Measurements from ENCODE around the gene SLC46A1. TPM values are rescaled to one million over a fixed set of nuclear protein-coding genes. Genes with fewer than 3 reads are reported as not detected.

The SLC46A1 gene
- total RNA-seq, 2 experiments from 2014 or later, result 1.8 to 2.4 TPM

- no peaks in the 10 kb centered on the region for H3K27me3 Mint-ChIP-seq (ENCODE audit: low read depth)
- peaks cover 12% of the 10 kb centered on the region for H3K36me3 Mint-ChIP-seq (ENCODE audit: low read depth)
- no peak for DNase-seq
- CTCF ChIA-PET, result no interaction called here
- H3K4me3 Mint-ChIP-seq, result no peak within 1 kb of the TSS
- no peaks in the 10 kb centered on the region for H3K4me1 Mint-ChIP-seq (ENCODE audit: low read depth)
- no peak within 1 kb of the TSS for H3K27ac Mint-ChIP-seq
- intact Hi-C loops (cut with micrococcal nuclease), result no loop called here
- H3K9me3 Mint-ChIP-seq, result no peaks in the 10 kb centered on the region
Measured at GRCh38 chr17:28364665-28365363, 41.2 kb downstream of the SLC46A1 start, which contains the start of gene SEBOX. SEBOX (minus strand) TSS chr17:28365199; CDS start chr17:28365151, 48 bp downstream.

DNA sequence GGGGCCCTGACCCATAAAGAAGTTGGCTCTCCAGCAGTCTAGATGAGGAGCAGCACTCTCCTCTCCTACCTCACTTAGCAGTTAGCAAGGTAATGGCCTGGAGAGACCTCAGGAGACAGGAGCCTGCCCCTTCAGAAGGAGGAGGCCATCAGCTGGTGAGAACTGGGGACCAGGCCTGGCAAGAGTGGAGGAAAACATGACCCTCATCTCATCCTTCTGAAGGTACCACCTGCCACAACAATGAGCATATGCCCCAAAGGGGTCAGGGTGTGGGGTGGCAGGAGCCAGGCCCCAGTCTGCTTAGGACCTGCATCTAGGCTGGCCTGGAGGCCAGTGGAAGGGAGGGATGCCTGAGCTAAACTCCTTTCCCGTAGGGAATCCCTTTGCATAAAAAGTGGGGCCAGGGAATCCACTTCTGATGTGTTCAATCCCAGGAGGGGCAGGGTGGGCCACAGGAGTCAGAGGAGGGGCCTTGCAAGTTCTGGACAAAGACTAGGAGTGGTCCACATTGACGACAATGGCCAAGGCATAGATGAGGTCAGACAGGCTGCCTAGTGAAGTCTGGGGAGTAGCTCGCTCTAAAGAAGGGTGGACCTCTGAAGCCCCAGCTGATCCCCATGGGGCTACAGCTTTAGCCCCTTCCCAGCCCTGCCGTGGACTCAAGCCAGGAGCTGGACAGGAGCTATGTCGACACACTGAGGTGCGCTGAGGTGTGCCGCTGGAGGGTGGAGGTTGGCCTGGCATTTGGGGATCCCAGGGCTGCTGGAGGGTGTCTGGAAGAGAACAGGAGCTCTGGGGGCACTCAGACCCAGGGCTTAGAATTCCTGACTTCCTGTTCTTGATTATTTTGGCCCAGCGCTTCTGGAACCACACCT is 42.0 kb downstream of the SLC46A1 start:
- Mint-ChIP-seq H3K9me3 (no peaks in the 10 kb centered on the region), H3K27me3 (ENCODE audit: low read depth) (no peaks in the 10 kb centered on the region), H3K27ac (no peak overlapping the region), H3K4me1 (ENCODE audit: low read depth) (peaks cover 3% of the 10 kb centered on the region), H3K4me3 (no peak overlapping the region), H3K36me3 (ENCODE audit: low read depth) (peaks cover 12% of the 10 kb centered on the region)
- intact Hi-C loops (cut with micrococcal nuclease), result no loop called here
- no peak for DNase-seq
- CTCF ChIA-PET, result no interaction called here

- Mint-ChIP-seq H3K27me3 (ENCODE audit: low read depth) (no peaks in the 10 kb centered on the region), H3K27ac (no peak overlapping the region)
- CTCF ChIA-PET, result no interaction called here
Measured at GRCh38 chr17:28363186-28363585, 42.8 kb downstream of the SLC46A1 start.

GRCh38 chr17:28357901-28358197 is 48.2 kb downstream of the SLC46A1 start:
- Mint-ChIP-seq H3K4me1 (ENCODE audit: low read depth) (peaks cover 33% of the 10 kb centered on the region), H3K9me3 (no peaks in the 10 kb centered on the region), H3K36me3 (ENCODE audit: low read depth) (peaks cover 14% of the 10 kb centered on the region), H3K27me3 (ENCODE audit: low read depth) (no peaks in the 10 kb centered on the region), H3K4me3 (peak overlapping the region; percentile 94), H3K27ac (peak overlapping the region; percentile 74)
- CTCF ChIA-PET, result interaction anchor here (1.0 to 2.3 kb wide), 5 partner anchors 11 to 191 kb away, joined by 3 to 6 read pairs (median 4); partner anchors contain the start of genes IFT20 and TNFAIP1
- intact Hi-C loops (cut with micrococcal nuclease), result loop anchor here (1.0 to 5.0 kb wide), 7 partner anchors 13 to 241 kb away; partner anchors contain the start of genes IFT20, SARM1, SLC46A1 and SPAG5
- DNase-seq, result no peak

More at GRCh38 chr17:28363186-28363585, 42.8 kb downstream of the SLC46A1 start:
- Mint-ChIP-seq H3K36me3 (ENCODE audit: low read depth) (peaks cover 12% of the 10 kb centered on the region), H3K9me3 (no peaks in the 10 kb centered on the region), H3K4me1 (ENCODE audit: low read depth) (peaks cover 10% of the 10 kb centered on the region), H3K4me3 (no peak overlapping the region)
- DNase-seq, result no peak
- intact Hi-C loops (cut with micrococcal nuclease), result no loop called here

DNA sequence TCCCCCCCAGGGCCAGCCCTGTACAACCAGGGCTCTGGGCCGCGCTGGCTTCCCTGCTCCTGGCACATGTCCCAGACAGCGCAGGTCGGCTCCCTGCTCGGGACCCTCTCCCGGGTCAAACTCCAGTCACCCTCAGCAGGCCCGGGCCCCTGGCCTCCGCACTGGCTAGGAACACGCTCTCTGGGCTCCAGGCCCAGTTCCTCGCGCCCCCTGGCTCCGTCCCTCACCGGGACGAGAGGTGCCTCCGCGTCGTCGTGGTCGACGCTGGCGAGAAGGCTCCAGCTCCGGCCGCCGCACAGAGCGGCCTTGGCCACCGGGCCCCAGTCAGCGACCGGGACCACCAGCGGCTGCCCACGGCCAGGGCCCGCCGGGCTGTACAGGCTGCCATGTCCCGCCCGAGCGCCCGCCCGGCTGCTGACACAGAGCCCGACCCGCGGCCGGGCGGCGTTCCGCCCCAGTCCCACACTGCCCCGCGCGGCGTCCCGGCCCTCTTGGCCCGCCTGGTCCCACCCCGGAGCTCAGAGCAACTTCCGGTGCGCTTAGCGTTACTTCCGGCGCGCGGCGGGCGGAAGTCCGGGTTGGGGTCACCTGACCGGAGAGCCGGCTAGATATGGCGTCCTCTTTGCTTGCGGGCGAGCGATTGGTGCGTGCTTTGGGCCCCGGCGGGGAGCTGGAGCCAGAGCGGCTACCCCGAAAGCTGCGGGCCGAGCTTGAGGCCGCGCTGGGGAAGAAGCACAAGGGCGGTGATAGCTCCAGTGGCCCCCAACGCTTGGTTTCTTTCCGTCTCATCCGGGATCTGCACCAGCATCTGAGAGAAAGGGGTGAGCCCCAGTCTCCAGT is 48.7 kb downstream of the SLC46A1 start, which contains the start of gene POLDIP2:
Gene POLDIP2 (minus strand): TSS at position 467 of the 840 bp plus-strand sequence. CDS start 79 bp downstream, at position 388.
- H3K4me3 Mint-ChIP-seq, result peak within 1 kb of the TSS; percentile 94
- intact Hi-C loops (cut with micrococcal nuclease), result loop anchor here (1.0 to 5.0 kb wide), 7 partner anchors 14 to 242 kb away; partner anchors contain the start of genes IFT20, SARM1, SLC46A1 and SPAG5
- no peaks in the 10 kb centered on the region for H3K9me3 Mint-ChIP-seq

DNA sequence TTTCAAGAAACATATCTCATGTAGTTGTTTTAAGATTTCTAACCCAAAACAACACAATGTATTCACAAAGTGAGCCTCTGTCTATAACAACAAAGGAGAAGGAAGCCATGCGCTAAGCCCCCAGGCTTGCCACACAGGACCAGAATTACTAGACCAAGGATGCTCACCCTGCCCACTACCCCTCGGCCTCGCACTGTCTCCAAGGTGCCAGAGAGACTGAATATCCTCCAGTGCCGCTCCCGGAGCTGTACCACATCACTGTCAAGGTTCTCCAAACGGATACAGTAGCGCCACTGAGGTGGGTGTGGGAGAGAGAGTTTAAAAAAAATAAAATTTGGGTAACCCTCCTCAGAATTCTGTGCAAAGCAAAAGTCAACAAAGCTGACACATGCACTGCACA is 55.7 kb downstream of the SLC46A1 start:
- Mint-ChIP-seq H3K27me3 (ENCODE audit: low read depth) (no peaks in the 10 kb centered on the region), H3K4me1 (ENCODE audit: low read depth) (peaks cover 5% of the 10 kb centered on the region), H3K4me3 (no peak overlapping the region), H3K9me3 (no peaks in the 10 kb centered on the region), H3K36me3 (ENCODE audit: low read depth) (peaks cover 34% of the 10 kb centered on the region), H3K27ac (no peak overlapping the region)
- intact Hi-C loops (cut with micrococcal nuclease), result no loop called here
- no peak for DNase-seq
- CTCF ChIA-PET, result interaction anchor here (0.7 kb wide), 1 partner anchor 24 kb away, joined by 3 read pairs; no protein-coding TSS in a partner anchor

More for the DNA sequence above, 48.7 kb downstream of the SLC46A1 start, which contains the start of gene POLDIP2:
- DNase-seq, result peak; percentile 97
- H3K36me3 Mint-ChIP-seq (ENCODE audit: low read depth), result peaks cover 14% of the 10 kb centered on the region
- peaks cover 33% of the 10 kb centered on the region for H3K4me1 Mint-ChIP-seq (ENCODE audit: low read depth)
- H3K27me3 Mint-ChIP-seq (ENCODE audit: low read depth), result no peaks in the 10 kb centered on the region
- CTCF ChIA-PET, result interaction anchor here (1.0 to 2.3 kb wide), 7 partner anchors 11 to 192 kb away, joined by 3 to 6 read pairs (median 4); partner anchors contain the start of genes IFT20 and TNFAIP1
- H3K27ac Mint-ChIP-seq, result peak within 1 kb of the TSS; percentile 74

- H3K4me1 Mint-ChIP-seq (ENCODE audit: low read depth), result no peaks in the 10 kb centered on the region
- H3K27me3 Mint-ChIP-seq (ENCODE audit: low read depth), result no peaks in the 10 kb centered on the region
- no peak overlapping the region for H3K4me3 Mint-ChIP-seq
- CTCF ChIA-PET, result no interaction called here
- H3K36me3 Mint-ChIP-seq (ENCODE audit: low read depth), result peaks cover 27% of the 10 kb centered on the region
- intact Hi-C loops (cut with micrococcal nuclease), result no loop called here
- DNase-seq, result no peak
- H3K9me3 Mint-ChIP-seq, result no peaks in the 10 kb centered on the region
- H3K27ac Mint-ChIP-seq, result no peak overlapping the region
Measured at GRCh38 chr17:28348979-28349378, 57.0 kb downstream of the SLC46A1 start.

DNA sequence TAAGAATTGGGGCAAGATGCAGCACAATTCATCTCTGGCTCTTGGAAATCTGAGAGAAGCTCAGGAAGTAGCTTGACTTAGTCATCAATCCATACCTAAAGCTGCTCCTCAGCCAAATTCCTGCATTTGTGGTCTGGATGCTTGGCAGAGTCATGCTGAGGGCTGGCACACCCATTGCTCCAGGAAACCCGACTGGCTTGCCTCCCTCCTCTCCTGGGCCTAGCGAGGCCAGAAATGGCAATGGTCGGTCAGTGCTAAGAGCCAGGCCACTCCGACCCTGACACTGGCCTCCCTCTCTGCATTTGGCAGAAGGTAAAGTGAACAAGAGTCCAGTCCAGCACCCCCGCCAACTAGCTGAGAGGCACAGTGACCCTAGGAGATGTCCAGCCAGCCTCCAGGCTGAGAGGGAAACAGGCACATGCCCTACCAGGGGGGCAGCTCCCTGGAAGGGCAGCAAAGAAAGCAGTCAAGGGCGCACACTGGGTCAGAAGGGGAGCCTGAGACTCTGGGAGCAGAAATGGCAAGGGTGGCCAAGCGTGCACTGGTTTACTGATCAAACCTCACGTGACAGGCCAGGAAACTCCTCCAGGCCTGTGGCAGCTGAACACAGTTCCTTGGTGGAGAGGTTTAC is 58.6 kb downstream of the SLC46A1 start:
- H3K4me1 Mint-ChIP-seq (ENCODE audit: low read depth), result peaks cover 2% of the 10 kb centered on the region
- H3K27ac Mint-ChIP-seq, result no peak overlapping the region
- H3K9me3 Mint-ChIP-seq, result no peaks in the 10 kb centered on the region
- DNase-seq, result no peak
- no peak overlapping the region for H3K4me3 Mint-ChIP-seq
- intact Hi-C loops (cut with micrococcal nuclease), result no loop called here
- H3K27me3 Mint-ChIP-seq (ENCODE audit: low read depth), result no peaks in the 10 kb centered on the region
- CTCF ChIA-PET, result interaction anchor here (1.3 kb wide), 1 partner anchor 10 kb away, joined by 5 read pairs; the partner anchor contains the start of gene POLDIP2
- peaks cover 29% of the 10 kb centered on the region for H3K36me3 Mint-ChIP-seq (ENCODE audit: low read depth)

DNA sequence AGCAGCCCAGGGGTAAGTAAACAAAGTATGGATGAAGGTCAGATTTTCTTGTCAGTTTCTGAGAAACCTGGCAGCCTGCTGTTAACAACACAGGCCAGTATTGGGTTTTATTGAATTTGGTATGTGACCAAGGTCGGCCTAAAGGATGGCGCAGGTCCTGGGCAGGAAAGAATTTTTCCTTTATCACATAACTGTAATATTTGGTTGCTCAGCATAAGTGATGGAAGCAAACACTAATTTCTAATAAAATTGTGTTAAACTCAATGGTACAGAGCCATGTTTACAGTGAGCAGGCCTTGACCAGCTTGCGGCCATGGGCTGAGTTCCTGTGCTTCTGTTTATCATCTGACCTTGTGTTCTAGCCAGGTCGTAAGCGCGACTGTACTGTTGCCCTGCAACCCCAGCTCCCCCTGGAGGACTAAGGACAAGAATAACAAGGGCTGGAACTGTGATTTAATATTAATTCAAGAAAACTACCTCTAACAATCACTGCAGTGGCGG is 59.2 kb downstream of the SLC46A1 start:
- Mint-ChIP-seq H3K36me3 (ENCODE audit: low read depth) (peaks cover 31% of the 10 kb centered on the region), H3K27ac (no peak overlapping the region), H3K4me1 (ENCODE audit: low read depth) (peaks cover 2% of the 10 kb centered on the region), H3K4me3 (no peak overlapping the region), H3K9me3 (no peaks in the 10 kb centered on the region), H3K27me3 (ENCODE audit: low read depth) (no peaks in the 10 kb centered on the region)
- no peak for DNase-seq
- CTCF ChIA-PET, result interaction anchor here (1.3 kb wide), 1 partner anchor 10 kb away, joined by 5 read pairs; the partner anchor contains the start of gene POLDIP2
- intact Hi-C loops (cut with micrococcal nuclease), result no loop called here

GRCh38 chr17:28346199-28346580 is 59.8 kb downstream of the SLC46A1 start:
- peaks cover 2% of the 10 kb centered on the region for H3K4me1 Mint-ChIP-seq (ENCODE audit: low read depth)
- DNase-seq, result no peak
- no peaks in the 10 kb centered on the region for H3K27me3 Mint-ChIP-seq (ENCODE audit: low read depth)
- peaks cover 29% of the 10 kb centered on the region for H3K36me3 Mint-ChIP-seq (ENCODE audit: low read depth)
- no peak overlapping the region for H3K4me3 Mint-ChIP-seq
- no peaks in the 10 kb centered on the region for H3K9me3 Mint-ChIP-seq
- intact Hi-C loops (cut with micrococcal nuclease), result no loop called here
- CTCF ChIA-PET, result interaction anchor here (0.6 to 1.3 kb wide), 3 partner anchors 9 to 20 kb away, joined by 3 to 5 read pairs (median 3); partner anchors contain the start of gene POLDIP2
- H3K27ac Mint-ChIP-seq, result no peak overlapping the region
